H9 (cell line): Measurements from ENCODE around the gene AKAP5. TPM values are rescaled to one million over a fixed set of nuclear protein-coding genes. Genes with fewer than 3 reads are reported as not detected.

Experiments
- DNase-seq: peaks from one replicate; pipeline ENCODE4 v3.0.0-alpha.2; 2017
- H2AFZ ChIP-seq: one replicate; pipeline ENCODE4 v1.6.1; 2013; ENCODE audit warnings: mild to moderate bottlenecking, low read length, control low read depth, moderate library complexity
- H2AK5ac ChIP-seq: 2 replicates; pipeline ENCODE4 v1.6.1; 2013; ENCODE audit warnings: low read length, control low read depth, mixed read lengths; ENCODE audit not compliant: insufficient read length
- H2BK120ac ChIP-seq: one replicate; pipeline ENCODE4 v1.6.1; 2013; ENCODE audit warnings: low read depth, mild to moderate bottlenecking, low read length, control low read depth, inconsistent platforms; ENCODE audit not compliant: poor library complexity, severe bottlenecking
- H2BK12ac ChIP-seq: 2 replicates; pipeline ENCODE4 v1.6.1; 2013; ENCODE audit warnings: low read length, control low read depth, mixed read lengths, low read depth; ENCODE audit not compliant: insufficient read length
- H2BK15ac ChIP-seq: 2 replicates; pipeline ENCODE4 v1.6.1; 2013; ENCODE audit warnings: low read depth, low read length, control low read depth
- H2BK20ac ChIP-seq: one replicate; pipeline ENCODE4 v1.6.1; 2013; ENCODE audit warnings: low read depth, mild to moderate bottlenecking, low read length, control low read depth, inconsistent platforms; ENCODE audit not compliant: poor library complexity, severe bottlenecking
- H2BK5ac ChIP-seq: 2 replicates; pipeline ENCODE4 v1.6.1; 2013; ENCODE audit warnings: low read length, control low read depth, mixed read lengths; ENCODE audit not compliant: insufficient read length
- H3K14ac ChIP-seq: 2 replicates; pipeline ENCODE4 v1.6.1; 2013; ENCODE audit warnings: low read length, control low read depth; ENCODE audit not compliant: insufficient read depth
- H3K18ac ChIP-seq: 2 replicates; pipeline ENCODE4 v1.6.1; 2013; ENCODE audit warnings: low read depth, mild to moderate bottlenecking, mixed read lengths, low read length, control low read depth; ENCODE audit not compliant: insufficient read length
- H3K23ac ChIP-seq: 2 replicates; pipeline ENCODE4 v1.6.1; 2013; ENCODE audit warnings: low read length, control low read depth, mixed read lengths, low read depth; ENCODE audit not compliant: insufficient read length
- H3K23me2 ChIP-seq: 2 replicates; pipeline ENCODE4 v1.6.1; 2013; ENCODE audit warnings: low read depth, mild to moderate bottlenecking, mixed read lengths, low read length, control low read depth; ENCODE audit not compliant: insufficient read length, poor library complexity, severe bottlenecking
- H3K27ac ChIP-seq: 2 replicates; pipeline ENCODE4 v1.5.1; 2013; ENCODE audit warnings: low read length, control low read depth, mixed read lengths, low read depth; ENCODE audit not compliant: insufficient read length
- H3K27me3 ChIP-seq: 2 replicates; pipeline ENCODE4 v1.6.1; 2013; ENCODE audit warnings: low read length, control low read depth, inconsistent platforms; ENCODE audit not compliant: insufficient read depth
- H3K4ac ChIP-seq: 2 replicates; pipeline ENCODE4 v1.6.1; 2013; ENCODE audit warnings: low read depth, mild to moderate bottlenecking, control low read depth, inconsistent platforms, low read length, moderate library complexity
- H3K4me1 ChIP-seq: 2 replicates; pipeline ENCODE4 v1.6.1; 2013; ENCODE audit warnings: low read length, control low read depth, inconsistent platforms; ENCODE audit not compliant: insufficient read depth
- H3K4me2 ChIP-seq: 2 replicates; pipeline ENCODE4 v1.6.1; 2013; ENCODE audit warnings: low read length, control low read depth, mixed read lengths; ENCODE audit not compliant: insufficient read length, insufficient read depth
- H3K56ac ChIP-seq: 2 replicates; pipeline ENCODE4 v1.6.1; 2013; ENCODE audit warnings: low read depth, mild to moderate bottlenecking, mixed read lengths, low read length, control low read depth; ENCODE audit not compliant: insufficient read length
- H3K79me1 ChIP-seq: 2 replicates; pipeline ENCODE4 v1.6.1; 2013; ENCODE audit warnings: low read depth, mild to moderate bottlenecking, moderate library complexity, low read length, control low read depth, inconsistent platforms; ENCODE audit not compliant: insufficient read depth, poor library complexity, severe bottlenecking
- H3K79me2 ChIP-seq: 2 replicates; pipeline ENCODE4 v1.6.1; 2013; ENCODE audit warnings: low read length, control low read depth, inconsistent platforms; ENCODE audit not compliant: insufficient read depth
- H3K9ac ChIP-seq: 2 replicates; pipeline ENCODE4 v1.6.1; 2013; ENCODE audit warnings: low read length, control low read depth, mixed read lengths; ENCODE audit not compliant: insufficient read length; ENCODE audit errors: extremely low read depth
- H3K9me3 ChIP-seq: one replicate; pipeline ENCODE4 v1.6.1; 2013; ENCODE audit warnings: low read depth, low read length, inconsistent platforms; ENCODE audit not compliant: control insufficient read depth
- H3T11ph ChIP-seq: one replicate; pipeline ENCODE4 v1.6.1; 2013; ENCODE audit warnings: mild to moderate bottlenecking, low read length, control low read depth, inconsistent platforms
- H4K20me1 ChIP-seq: one replicate; pipeline ENCODE4 v1.6.1; 2013; ENCODE audit not compliant: control insufficient read depth, insufficient read length, insufficient read depth
- H4K5ac ChIP-seq: 2 replicates; pipeline ENCODE4 v1.6.1; 2013; ENCODE audit warnings: low read depth, mild to moderate bottlenecking, mixed read lengths, low read length, control low read depth; ENCODE audit not compliant: insufficient read length
- H4K8ac ChIP-seq: replicated peaks from 2 replicates; pipeline ENCODE4 v1.6.1; 2013; ENCODE audit warnings: low read length, control low read depth, mixed read lengths, low read depth; ENCODE audit not compliant: insufficient read length
- H4K91ac ChIP-seq: 2 replicates; pipeline ENCODE4 v1.6.1; 2013; ENCODE audit warnings: low read depth, mild to moderate bottlenecking, moderate library complexity, mixed read lengths, low read length, control low read depth; ENCODE audit not compliant: insufficient read length
- H3K27ac Mint-ChIP-seq, 3 experiments: 2 replicates in 2 of 3; 3 replicates in 1 of 3; pipeline ENCODE4 v1.8.0; 2020 to 2021; ENCODE audit warnings: mixed read lengths in 3 of 3, mild to moderate bottlenecking in 1 of 3, moderate library complexity in 1 of 3
- H3K27me3 Mint-ChIP-seq: 2 replicates; pipeline ENCODE4 v1.8.0; 2021; ENCODE audit warnings: low read depth, mild to moderate bottlenecking, moderate library complexity, mixed read lengths
- H3K36me3 Mint-ChIP-seq, 3 experiments: 2 replicates in 2 of 3; 3 replicates in 1 of 3; pipeline ENCODE4 v1.8.0; 2020 to 2021; ENCODE audit warnings: low read depth in 3 of 3, mixed read lengths in 3 of 3; ENCODE audit not compliant: insufficient read depth in 1 of 3
- H3K4me1 Mint-ChIP-seq, 2 experiments: 2 replicates each; pipeline ENCODE4 v1.8.0; 2020; ENCODE audit warnings: mixed read lengths in 2 of 2
- H3K4me3 Mint-ChIP-seq, 2 experiments: 2 replicates in 1 of 2; 3 replicates in 1 of 2; pipeline ENCODE4 v1.8.0; 2020 to 2021; ENCODE audit warnings: mild to moderate bottlenecking in 2 of 2, mixed read lengths in 2 of 2, moderate library complexity in 1 of 2
- H3K9me3 Mint-ChIP-seq, 2 experiments: 2 replicates in 1 of 2; 3 replicates in 1 of 2; pipeline ENCODE4 v1.8.0; 2020; ENCODE audit warnings: mild to moderate bottlenecking in 2 of 2, mixed read lengths in 2 of 2, moderate library complexity in 1 of 2
- WGBS: extraction: QIAGEN DNeasy Blood & Tissue Kit; methylation state at CpG from one replicate; pipeline ENCODE4 v1.1.7; 2013; ENCODE audit warnings: missing lambda C conversion rate, low lambda C conversion rate, mixed read lengths; ENCODE audit not compliant: insufficient read length; ENCODE audit errors: extremely low coverage; 5-methylcytosine and 5-hydroxymethylcytosine counted together
- total RNA-seq: library from RNA; stranded (reverse); gene quantifications from 2 replicates; pipeline ENCODE4 v1.2.1, GENCODE V29; 2021
- TF ChIP-seq, protein P1 (sequence below): fragments of 200-600 bp; sonication (generic); conservative IDR thresholded peaks from 3 replicates; pipeline ENCODE4 v1.8.0; 2021; ENCODE audit warnings: antibody characterized with exemption, mild to moderate bottlenecking

Gene AKAP5
- total RNA-seq, 1 experiment from 2014 or later, result 2.5 TPM

DNA sequence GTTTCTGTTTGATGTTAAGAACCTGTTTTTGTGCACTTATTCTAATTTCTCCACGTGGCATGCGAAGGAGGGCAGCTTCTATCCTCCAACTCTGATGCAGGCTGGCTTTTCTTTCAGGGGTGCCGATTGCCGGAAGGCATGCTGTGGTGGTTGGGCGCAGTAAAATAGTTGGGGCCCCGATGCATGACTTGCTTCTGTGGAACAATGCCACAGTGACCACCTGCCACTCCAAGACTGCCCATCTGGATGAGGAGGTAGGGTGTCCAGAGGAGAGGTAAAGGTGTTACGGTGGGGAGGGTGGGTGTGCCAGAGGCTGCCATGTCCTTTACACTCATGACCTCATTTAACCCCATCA, 47.6 kb upstream of the AKAP5 start:
- TF ChIP-seq, protein P1, sequence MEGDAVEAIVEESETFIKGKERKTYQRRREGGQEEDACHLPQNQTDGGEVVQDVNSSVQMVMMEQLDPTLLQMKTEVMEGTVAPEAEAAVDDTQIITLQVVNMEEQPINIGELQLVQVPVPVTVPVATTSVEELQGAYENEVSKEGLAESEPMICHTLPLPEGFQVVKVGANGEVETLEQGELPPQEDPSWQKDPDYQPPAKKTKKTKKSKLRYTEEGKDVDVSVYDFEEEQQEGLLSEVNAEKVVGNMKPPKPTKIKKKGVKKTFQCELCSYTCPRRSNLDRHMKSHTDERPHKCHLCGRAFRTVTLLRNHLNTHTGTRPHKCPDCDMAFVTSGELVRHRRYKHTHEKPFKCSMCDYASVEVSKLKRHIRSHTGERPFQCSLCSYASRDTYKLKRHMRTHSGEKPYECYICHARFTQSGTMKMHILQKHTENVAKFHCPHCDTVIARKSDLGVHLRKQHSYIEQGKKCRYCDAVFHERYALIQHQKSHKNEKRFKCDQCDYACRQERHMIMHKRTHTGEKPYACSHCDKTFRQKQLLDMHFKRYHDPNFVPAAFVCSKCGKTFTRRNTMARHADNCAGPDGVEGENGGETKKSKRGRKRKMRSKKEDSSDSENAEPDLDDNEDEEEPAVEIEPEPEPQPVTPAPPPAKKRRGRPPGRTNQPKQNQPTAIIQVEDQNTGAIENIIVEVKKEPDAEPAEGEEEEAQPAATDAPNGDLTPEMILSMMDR, result no peak
- H4K5ac ChIP-seq, result no peak overlapping the region
- H3K14ac ChIP-seq, result no peak overlapping the region
- H3K27ac ChIP-seq, result no peak overlapping the region
- H3K4me2 ChIP-seq, result no peak overlapping the region
- 0 out of 7 replicates have a peak overlapping the region, but pooled peaks of 1 of the 3 experiments have one; percentile 22 for H3K27ac Mint-ChIP-seq
- no peak overlapping the region for H2BK5ac ChIP-seq
- H3K9me3 Mint-ChIP-seq, result no peaks in the 10 kb centered on the region
- no peaks in the 10 kb centered on the region for H3K9me3 ChIP-seq
- H2AFZ ChIP-seq, result no peak overlapping the region
- no peak overlapping the region for H4K91ac ChIP-seq
- no peak overlapping the region for H3T11ph ChIP-seq
- H2BK20ac ChIP-seq, result no peak overlapping the region
- no peaks in the 10 kb centered on the region for H3K79me1 ChIP-seq
- H3K4me3 Mint-ChIP-seq, result no peak overlapping the region
- no peak overlapping the region for H3K9ac ChIP-seq
- H3K18ac ChIP-seq, result no peak overlapping the region
- no peaks in the 10 kb centered on the region for H3K4me1 Mint-ChIP-seq
- no peak overlapping the region for H2BK12ac ChIP-seq
- H3K4ac ChIP-seq, result no peak overlapping the region
- no peak overlapping the region for H2BK15ac ChIP-seq
- H3K27me3 ChIP-seq, result no peaks in the 10 kb centered on the region
- no peaks in the 10 kb centered on the region for H4K20me1 ChIP-seq
- H3K27me3 Mint-ChIP-seq, result no peaks in the 10 kb centered on the region
- no peaks in the 10 kb centered on the region for H3K79me2 ChIP-seq
- H3K4me1 ChIP-seq, result no peaks in the 10 kb centered on the region
- H4K8ac ChIP-seq, result no peak overlapping the region
- no peak overlapping the region for H3K23ac ChIP-seq
- peaks cover 2% of the 10 kb centered on the region for H3K23me2 ChIP-seq
- no peak for DNase-seq
- no peak overlapping the region for H2BK120ac ChIP-seq
- no peak overlapping the region for H2AK5ac ChIP-seq
- H3K36me3 Mint-ChIP-seq, result peaks cover 56 to 92% (median 79%) of the 10 kb centered on the region in 3 experiments; a peak in 6 of 7 replicates
- WGBS, result no CpG with 5 or more reads among the region's 7 CpGs
- H3K56ac ChIP-seq, result no peak overlapping the region
